ENCODE results near the gene KRTAP12-1.

Gene KRTAP12-1

GRCh38 chr21:44709426-44710293 lies 27.7 kb upstream of the KRTAP12-1 start:
- no peak for DNase-seq (ENCODE audit: low read depth, low spot score)
- no peak for TF ChIP-seq POLR2AphosphoS5 (IDR thresholded peaks at IDR 0.05; ENCODE audit: borderline replicate concordance, low read depth, low read length)
- no peak for TF ChIP-seq EZH2 (IDR thresholded peaks at IDR 0.05)
- no peak for TF ChIP-seq FOXP2 (optimal IDR thresholded peaks at IDR 0.05; ENCODE audit: control extremely low read depth, extremely low read length, insufficient read depth)
- Histone ChIP-seq H3K9ac (ENCODE audit: insufficient read length) (no peak overlapping the region), H3K9me3 (ENCODE audit: low read depth, low read length) (no peaks in the 10 kb centered on the region), H3K27ac (no peak overlapping the region), H3K4me3 (no peak overlapping the region), H3K36me3 (ENCODE audit: insufficient read depth, low read length) (peaks cover 8% of the 10 kb centered on the region; the same call in 1 of the 2 replicates)

- TF ChIP-seq POLR2AphosphoS5 (IDR thresholded peaks at IDR 0.05; ENCODE audit: borderline replicate concordance, low read depth, low read length) (no peak), EZH2 (IDR thresholded peaks at IDR 0.05) (no peak), FOXP2 (optimal IDR thresholded peaks at IDR 0.05; ENCODE audit: control extremely low read depth, extremely low read length, insufficient read depth) (no peak)
- DNase-seq (ENCODE audit: low read depth, low spot score) = no peak
- Histone ChIP-seq H3K36me3 (ENCODE audit: insufficient read depth, low read length) (peaks cover 6% of the 10 kb centered on the region; the same call in 1 of the 2 replicates), H3K4me3 (no peak overlapping the region), H3K9me3 (ENCODE audit: low read depth, low read length) (no peaks in the 10 kb centered on the region), H3K9ac (ENCODE audit: insufficient read length) (no peak overlapping the region), H3K27ac (no peak overlapping the region)
Observed at GRCh38 chr21:44708866-44709425, 27.0 kb upstream of the KRTAP12-1 start.

- Histone ChIP-seq H3K9me3 (ENCODE audit: low read depth, low read length) (no peaks in the 10 kb centered on the region), H3K9ac (ENCODE audit: insufficient read length) (no peak overlapping the region), H3K4me3 (no peak overlapping the region), H3K36me3 (ENCODE audit: insufficient read depth, low read length) (no peaks in the 10 kb centered on the region; the same call in 1 of the 2 replicates), H3K27ac (no peak overlapping the region)
- DNase-seq (ENCODE audit: low read depth, low spot score) = no peak
- TF ChIP-seq POLR2AphosphoS5 (IDR thresholded peaks at IDR 0.05; ENCODE audit: borderline replicate concordance, low read depth, low read length) (no peak), FOXP2 (optimal IDR thresholded peaks at IDR 0.05; ENCODE audit: control extremely low read depth, extremely low read length, insufficient read depth) (no peak), EZH2 (IDR thresholded peaks at IDR 0.05) (no peak)
Observed at GRCh38 chr21:44708213-44708865, 26.4 kb upstream of the KRTAP12-1 start.

- Histone ChIP-seq H3K27ac (no peak overlapping the region), H3K4me3 (no peak overlapping the region), H3K36me3 (ENCODE audit: insufficient read depth, low read length) (no peaks in the 10 kb centered on the region; the same call in 1 of the 2 replicates), H3K9me3 (ENCODE audit: low read depth, low read length) (no peaks in the 10 kb centered on the region), H3K9ac (ENCODE audit: insufficient read length) (no peak overlapping the region)
- no peak for DNase-seq (ENCODE audit: low read depth, low spot score)
- TF ChIP-seq EZH2 (IDR thresholded peaks at IDR 0.05) (no peak), FOXP2 (optimal IDR thresholded peaks at IDR 0.05; ENCODE audit: control extremely low read depth, extremely low read length, insufficient read depth) (no peak), POLR2AphosphoS5 (IDR thresholded peaks at IDR 0.05; ENCODE audit: borderline replicate concordance, low read depth, low read length) (no peak)
Observed at GRCh38 chr21:44706706-44707581, 25.0 kb upstream of the KRTAP12-1 start.

- Histone ChIP-seq H3K4me3 (no peak overlapping the region), H3K9ac (ENCODE audit: insufficient read length) (no peak overlapping the region), H3K9me3 (ENCODE audit: low read depth, low read length) (no peaks in the 10 kb centered on the region), H3K27ac (no peak overlapping the region), H3K36me3 (ENCODE audit: insufficient read depth, low read length) (no peaks in the 10 kb centered on the region; the same call in 1 of the 2 replicates)
- no peak for DNase-seq (ENCODE audit: low read depth, low spot score)
- TF ChIP-seq POLR2AphosphoS5 (IDR thresholded peaks at IDR 0.05; ENCODE audit: borderline replicate concordance, low read depth, low read length) (no peak), EZH2 (IDR thresholded peaks at IDR 0.05) (no peak)
Observed at GRCh38 chr21:44706026-44706705, 24.2 kb upstream of the KRTAP12-1 start.

GRCh38 chr21:44704636-44705001 lies 22.7 kb upstream of the KRTAP12-1 start:
- Histone ChIP-seq H3K36me3 (ENCODE audit: insufficient read depth, low read length) (no peaks in the 10 kb centered on the region), H3K4me3 (no peak overlapping the region), H3K9me3 (ENCODE audit: low read depth, low read length) (no peaks in the 10 kb centered on the region), H3K27ac (no peak overlapping the region), H3K9ac (ENCODE audit: insufficient read length) (no peak overlapping the region)
- no peak for DNase-seq (ENCODE audit: low read depth, low spot score)
- TF ChIP-seq FOXP2 (optimal IDR thresholded peaks at IDR 0.05; ENCODE audit: control extremely low read depth, extremely low read length, insufficient read depth) = no peak
- TF ChIP-seq POLR2AphosphoS5 (IDR thresholded peaks at IDR 0.05; ENCODE audit: borderline replicate concordance, low read depth, low read length) = no peak
- TF ChIP-seq EZH2 (IDR thresholded peaks at IDR 0.05) = no peak

- Histone ChIP-seq H3K9ac (ENCODE audit: insufficient read length) (no peak overlapping the region), H3K9me3 (ENCODE audit: low read depth, low read length) (no peaks in the 10 kb centered on the region), H3K4me3 (no peak overlapping the region), H3K36me3 (ENCODE audit: insufficient read depth, low read length) (no peaks in the 10 kb centered on the region), H3K27ac (no peak overlapping the region)
- no peak for DNase-seq (ENCODE audit: low read depth, low spot score)
- TF ChIP-seq POLR2AphosphoS5 (IDR thresholded peaks at IDR 0.05; ENCODE audit: borderline replicate concordance, low read depth, low read length) = no peak
- no peak for TF ChIP-seq EZH2 (IDR thresholded peaks at IDR 0.05)
- no peak for TF ChIP-seq FOXP2 (optimal IDR thresholded peaks at IDR 0.05; ENCODE audit: control extremely low read depth, extremely low read length, insufficient read depth)
Observed at GRCh38 chr21:44703731-44704635, 22.0 kb upstream of the KRTAP12-1 start.
